H1 (cell line): ENCODE measurements around the gene MAN1C1. TPM values are rescaled to one million over a fixed set of nuclear protein-coding genes. Genes with fewer than 3 reads are reported as not detected.

ENCODE experiments used
- ATF2 ChIP-seq: IDR thresholded peaks from 2 replicates; pipeline ENCODE4 v1.6.1; 2012; ENCODE audit warnings: low read length, inconsistent platforms
- BACH1 ChIP-seq: IDR thresholded peaks from 2 replicates; pipeline ENCODE4 v1.6.1; 2012; ENCODE audit warnings: low read length, improper control_type of control experiment
- CREB1 ChIP-seq: IDR thresholded peaks from 2 replicates; pipeline ENCODE4 v1.6.1; 2012; ENCODE audit warnings: inconsistent platforms
- EGR1 ChIP-seq: IDR thresholded peaks from 2 replicates; pipeline ENCODE4 v1.6.1; 2011; ENCODE audit warnings: low read depth, low read length, borderline replicate concordance
- JUN ChIP-seq: IDR thresholded peaks from 2 replicates; pipeline ENCODE4 v1.6.1; 2011; ENCODE audit warnings: low read depth, mild to moderate bottlenecking, improper control_type of control experiment, low read length
- RFX5 ChIP-seq: IDR thresholded peaks from 2 replicates; pipeline ENCODE4 v1.6.1; 2011; ENCODE audit warnings: low read depth, low read length, improper control_type of control experiment, borderline replicate concordance
- polyA plus RNA-seq, 7 experiments: library from polyadenylated mRNA; depleted of rRNA in 3 of 7; stranded (reverse) in 5 of 7; unstranded in 2 of 7; fragments of >200 nt in 5 of 7; fragments of 200-250 nt in 2 of 7; gene quantifications; 1 replicate in 5 of 7; 2 replicates in 1 of 7; 4 replicates in 1 of 7; pipeline versions ENCODE4 v1.2.1 to v1.2.3, GENCODE V29; 2011 to 2013; ENCODE audit warnings: missing spikeins in 2 of 7, mixed read lengths in 2 of 7
- total RNA-seq: library from RNA; stranded (reverse); fragmentation: NEBNext Ultra II Directional; extraction: Animal tissue kit (Norgen Biotek cat#: 25700); gene quantifications from 2 replicates; pipeline ENCODE4 v1.2.1, GENCODE V29; 2021
- TF ChIP-seq, protein P1 (sequence below): IDR thresholded peaks from 2 replicates; pipeline ENCODE4 v1.6.1; 2012; ENCODE audit warnings: inconsistent platforms

The MAN1C1 gene
- total and polyA plus RNA-seq, 2 of the 8 experiments (the other 6 are each of a cell fraction or from before 2014, with no cell fraction given), result 7.8 to 15.2 TPM

GRCh38 chr1:25814549-25815087 lies 198.0 kb downstream of the MAN1C1 start (continued):
- no peak for TF ChIP-seq ATF2
- no peak for TF ChIP-seq CREB1
- TF ChIP-seq, protein P1, sequence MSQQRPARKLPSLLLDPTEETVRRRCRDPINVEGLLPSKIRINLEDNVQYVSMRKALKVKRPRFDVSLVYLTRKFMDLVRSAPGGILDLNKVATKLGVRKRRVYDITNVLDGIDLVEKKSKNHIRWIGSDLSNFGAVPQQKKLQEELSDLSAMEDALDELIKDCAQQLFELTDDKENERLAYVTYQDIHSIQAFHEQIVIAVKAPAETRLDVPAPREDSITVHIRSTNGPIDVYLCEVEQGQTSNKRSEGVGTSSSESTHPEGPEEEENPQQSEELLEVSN, result no peak
- TF ChIP-seq EGR1, result no peak
- no peak for TF ChIP-seq JUN
- TF ChIP-seq BACH1, result no peak
- no peak for TF ChIP-seq RFX5
